DMS153 (cell line): ENCODE results near the gene SLC6A11.
A peak's percentile ranks its signal among the peaks of the same experiment; 100 is the strongest.

Experiments used
- DNase-seq: peaks from one replicate; lab custom pipeline; 2025; lab: John Stamatoyannopoulos, UW

Gene SLC6A11

GRCh38 chr3:10954740-10955139, 138.7 kb downstream of the SLC6A11 start:
- no peak for DNase-seq

GRCh38 chr3:10955711-10956453, 139.9 kb downstream of the SLC6A11 start:
- DNase-seq = no peak

GRCh38 chr3:10956531-10956930, 140.5 kb downstream of the SLC6A11 start:
- DNase-seq = no peak

- no peak for DNase-seq
Observed at GRCh38 chr3:10956986-10957385, 141.0 kb downstream of the SLC6A11 start.

- DNase-seq = peak; percentile 75
Observed at GRCh38 chr3:10957976-10958749, 142.1 kb downstream of the SLC6A11 start.

GRCh38 chr3:10960255-10960654, 144.2 kb downstream of the SLC6A11 start:
- DNase-seq = no peak

GRCh38 chr3:10961921-10962320, 145.9 kb downstream of the SLC6A11 start:
- no peak for DNase-seq

- no peak for DNase-seq
Observed at GRCh38 chr3:10962481-10963036, 146.5 kb downstream of the SLC6A11 start.

GRCh38 chr3:10964537-10965167, 148.6 kb downstream of the SLC6A11 start:
- DNase-seq = no peak

GRCh38 chr3:10968401-10968800, 152.4 kb downstream of the SLC6A11 start:
- DNase-seq = no peak

GRCh38 chr3:10970306-10970960, 154.4 kb downstream of the SLC6A11 start:
- DNase-seq = no peak

GRCh38 chr3:10972072-10972782, 156.2 kb downstream of the SLC6A11 start:
- DNase-seq = no peak

GRCh38 chr3:10973046-10973595, 157.1 kb downstream of the SLC6A11 start:
- DNase-seq = no peak

- DNase-seq = no peak
Observed at GRCh38 chr3:10974131-10974530, 158.1 kb downstream of the SLC6A11 start.

- DNase-seq = no peak
Observed at GRCh38 chr3:10974746-10975375, 158.8 kb downstream of the SLC6A11 start.

GRCh38 chr3:10975695-10976234, 159.7 kb downstream of the SLC6A11 start:
- DNase-seq = no peak

- DNase-seq = no peak
Observed at GRCh38 chr3:10976770-10977169, 160.7 kb downstream of the SLC6A11 start.

GRCh38 chr3:10977892-10978510, 162.0 kb downstream of the SLC6A11 start:
- no peak for DNase-seq

GRCh38 chr3:10978956-10979355, 162.9 kb downstream of the SLC6A11 start:
- DNase-seq = no peak

GRCh38 chr3:10980312-10980711, 164.3 kb downstream of the SLC6A11 start:
- DNase-seq = no peak
